K562 (cell line): ENCODE data around the gene IRF2BP1. TPM values are rescaled to one million over a fixed set of nuclear protein-coding genes. Genes with fewer than 3 reads are reported as not detected.

Experiments used
- ATAC-seq: fragments of 200-7000 bp; cut with Tn5 transposase; 3 replicates; pipeline ENCODE4 v1.9.1; 2020; ENCODE audit warnings: moderate library complexity
- BruUV-seq: library from RNA; stranded (reverse); fragments of 400-500 nt; replicated peaks from 2 replicates; lab custom pipeline; 2021; lab: Mats Ljungman, UMichigan
- CTCF ChIA-PET: fragments of 300-600 bp; formaldehyde crosslinking; extraction: SDS; loops from one replicate; lab custom pipeline; 2021; ENCODE audit warnings: low intra/inter-chr PET ratio; lab: Yijun Ruan, JAX
- POLR2A ChIA-PET: fragments of 300-600, 350-650 bp; sonication (Branson Sonifier 250); formaldehyde crosslinking; extraction: SDS; loops from one replicate; lab custom pipeline; 2021; ENCODE audit warnings: antibody characterized with exemption, inconsistent platforms; lab: Yijun Ruan, JAX
- DNase-seq, 4 experiments: peaks; one replicate each; pipeline versions ENCODE4 v3.0.0 to v3.0.0-alpha.2; 2011 to 2018; ENCODE audit warnings: low spot score in 3 of 4, mixed read lengths in 3 of 4; ENCODE audit errors: extremely low read depth in 1 of 4
- FAIRE-seq: peaks from 2 replicates; lab custom pipeline; 2011; peaks lifted over from hg19 to GRCh38; lab: Jason Lieb, UNC
- H2AFZ ChIP-seq: 2 replicates; pipeline ENCODE4 v1.6.0; 2011; ENCODE audit warnings: low read depth, low read length, control low read depth, inconsistent platforms
- H3K27ac ChIP-seq: fragments of 200-600 bp; 3 replicates; pipeline ENCODE4 v1.8.0; 2011; ENCODE audit warnings: low read depth, mild to moderate bottlenecking, control low read depth, inconsistent platforms, low read length, moderate library complexity, mixed read lengths; ENCODE audit errors: extremely low read depth
- H3K27me3 ChIP-seq, 2 experiments: fragments of 300-600 bp in 1 of 2; 2 replicates in 1 of 2; 3 replicates in 1 of 2; pipeline versions ENCODE4 v1.6.0 to v1.8.0; 2011; ENCODE audit warnings: inconsistent platforms in 2 of 2, low read length in 2 of 2, mild to moderate bottlenecking in 1 of 2, mixed read lengths in 1 of 2, moderate library complexity in 1 of 2; ENCODE audit not compliant: control insufficient read depth in 2 of 2, insufficient read depth in 2 of 2
- H3K36me3 ChIP-seq: fragments of 300-600 bp; 3 replicates; pipeline ENCODE4 v1.8.0; 2011; ENCODE audit warnings: mild to moderate bottlenecking, low read length, inconsistent platforms; ENCODE audit not compliant: control insufficient read depth, insufficient read depth
- H3K4me1 ChIP-seq, 2 experiments: fragments of 200-600 bp in 1 of 2; replicated peaks in 1 of 2; 2 replicates in 1 of 2; 3 replicates in 1 of 2; pipeline versions ENCODE4 v1.5.1 to v1.8.0; 2011; ENCODE audit warnings: inconsistent platforms in 2 of 2, low read length in 2 of 2, mild to moderate bottlenecking in 1 of 2, mixed read lengths in 1 of 2, moderate library complexity in 1 of 2; ENCODE audit not compliant: control insufficient read depth in 2 of 2, insufficient read depth in 2 of 2
- H3K4me2 ChIP-seq: 2 replicates; pipeline ENCODE4 v1.6.1; 2011; ENCODE audit warnings: low read length, control low read depth, inconsistent platforms, mixed read lengths; ENCODE audit not compliant: insufficient read depth
- H3K4me3 ChIP-seq: fragments of 200-600 bp; sonication (generic), shearing (Covaris generic); 2 replicates; pipeline ENCODE4 v1.5.1; 2016; ENCODE audit warnings: control low read depth, inconsistent platforms
- H3K79me2 ChIP-seq: fragments of 200-600 bp; 3 replicates; pipeline ENCODE4 v1.8.0; 2011; ENCODE audit warnings: low read length, inconsistent platforms; ENCODE audit not compliant: control insufficient read depth, insufficient read depth
- H3K9ac ChIP-seq, 2 experiments: 2 replicates each; pipeline versions ENCODE4 v1.6.0 to v1.6.1; 2011; ENCODE audit warnings: low read depth in 2 of 2, low read length in 2 of 2, control low read depth in 1 of 2, inconsistent platforms in 1 of 2, mild to moderate bottlenecking in 1 of 2, mixed read lengths in 1 of 2; ENCODE audit not compliant: insufficient read depth in 1 of 2
- H3K9me1 ChIP-seq: one replicate; pipeline ENCODE4 v1.6.0; 2011; ENCODE audit warnings: inconsistent platforms, mild to moderate bottlenecking, low read length, moderate library complexity; ENCODE audit not compliant: control insufficient read depth, insufficient read depth
- H3K9me3 ChIP-seq: replicated peaks from 2 replicates; pipeline ENCODE4 v1.5.1; 2011; ENCODE audit warnings: low read depth, low read length, inconsistent platforms; ENCODE audit not compliant: control insufficient read depth, insufficient read depth
- H4K20me1 ChIP-seq: replicated peaks from 2 replicates; pipeline ENCODE4 v1.6.1; 2011; ENCODE audit warnings: low read length, inconsistent platforms, mixed read lengths; ENCODE audit not compliant: control insufficient read depth, insufficient read depth
- E2F3 ChIP-seq: fragments of 250-450 bp; sonication (Bioruptor Pico); IDR thresholded peaks from 2 replicates; pipeline ENCODE4 v1.4.0; 2020; ENCODE audit warnings: mild to moderate bottlenecking
- EP400 ChIP-seq: fragments of 450-650 bp; IDR thresholded peaks from 2 replicates; pipeline ENCODE4 v1.6.1; 2017; ENCODE audit warnings: antibody characterized with exemption, mild to moderate bottlenecking, moderate library complexity
- HDGF ChIP-seq: fragments of 450-650 bp; IDR thresholded peaks from 2 replicates; pipeline ENCODE4 v1.6.1; 2016
- ILK ChIP-seq: fragments of 450-650 bp; IDR thresholded peaks from 2 replicates; pipeline ENCODE4 v1.6.1; 2016; ENCODE audit warnings: missing genetic modification characterization, low read depth, mild to moderate bottlenecking, missing compliant biosample characterization, moderate library complexity, borderline replicate concordance
- JUND ChIP-seq, 2 experiments: IDR thresholded peaks; 2 replicates in 1 of 2; 3 replicates in 1 of 2; pipeline ENCODE4 v1.6.1; 2011; ENCODE audit warnings: borderline replicate concordance in 2 of 2, low read depth in 2 of 2, low read length in 2 of 2, improper control_type of control experiment in 1 of 2, missing biosample characterization in 1 of 2, missing genetic modification characterization in 1 of 2, missing genetic modification reagents in 1 of 2
- KLF6 ChIP-seq: fragments of 250-450 bp; sonication (Bioruptor Pico); IDR thresholded peaks from 2 replicates; pipeline ENCODE4 v1.4.0; 2020; ENCODE audit warnings: mild to moderate bottlenecking, moderate library complexity, borderline replicate concordance
- NRF1 ChIP-seq, 2 experiments: fragments of 450-650 bp; IDR thresholded peaks in 1 of 2; conservative IDR thresholded peaks in 1 of 2; 2 replicates each; pipeline ENCODE4 v1.6.1; 2014; ENCODE audit warnings: mild to moderate bottlenecking in 2 of 2
- PHTF2 ChIP-seq: fragments of 250-450 bp; sonication (Bioruptor Pico); IDR thresholded peaks from 2 replicates; pipeline ENCODE4 v1.5.0; 2021; ENCODE audit warnings: mild to moderate bottlenecking
- RBM25 ChIP-seq: fragments of 200-400 bp; formaldehyde crosslinking; IDR thresholded peaks from 2 replicates; pipeline ENCODE4 v1.6.1; 2018; ENCODE audit warnings: low read length, low read depth, moderate library complexity; ENCODE audit not compliant: severe bottlenecking
- TSC22D4 ChIP-seq: fragments of 450-650 bp; IDR thresholded peaks from 2 replicates; pipeline ENCODE4 v1.6.1; 2016; ENCODE audit warnings: missing genetic modification characterization, missing biosample characterization, control low read depth
- WHSC1 ChIP-seq: IDR thresholded peaks from one replicate; pipeline ENCODE4 v1.6.1; 2012; ENCODE audit warnings: low read length, control low read depth, inconsistent platforms
- WGBS: fragments of 100-300 bp; shearing (Covaris generic); methylation state at CpG from one replicate; pipeline ENCODE4 v1.1.6; 2016; ENCODE audit warnings: low coverage, mixed read lengths; ENCODE audit not compliant: insufficient coverage; ENCODE audit errors: missing lambda C conversion rate; 5-methylcytosine and 5-hydroxymethylcytosine counted together
- in situ Hi-C: fragments of 300-500 bp; cut with MboI; formaldehyde crosslinking; loops from 4 replicates; pipeline ENCODE4 v1.15.0; 2018; ENCODE audit warnings: inconsistent platforms, mixed read lengths
- intact Hi-C: fragments of 100-400 bp; cut with micrococcal nuclease; formaldehyde crosslinking; loops from 2 replicates; pipeline ENCODE4 v1.14.2; 2022
- polyA plus RNA-seq, 8 experiments: library from polyadenylated mRNA; depleted of rRNA in 4 of 8; stranded (reverse) in 5 of 8; unstranded in 3 of 8; fragments of >200 nt; fragmentation: Nextera tagmentation in 2 of 8; fragmentation: Illumina TruSeq in 1 of 8; extraction: Ambion mirVana in 2 of 8; extraction: Trizol in 1 of 8; gene quantifications; 2 replicates each; pipeline versions ENCODE4 v1.2.1 to v1.2.3, GENCODE V29; 2011 to 2014; ENCODE audit warnings: inconsistent platforms in 1 of 8, missing spikeins in 1 of 8
- total RNA-seq, 7 experiments: library from RNA; depleted of rRNA in 6 of 7; stranded (reverse); fragments of >200 nt in 6 of 7; fragmentation: Illumina TruSeq in 2 of 7; extraction: Trizol in 2 of 7; gene quantifications; 2 replicates each; pipeline versions ENCODE4 v1.2.1 to v1.2.3, GENCODE V29; 2011 to 2021; ENCODE audit warnings: low replicate concordance in 1 of 7
- TF ChIP-seq, protein P1 (sequence below), 2 experiments: IDR thresholded peaks; 2 replicates each; pipeline ENCODE4 v1.6.1; 2012; ENCODE audit warnings: improper control_type of control experiment in 2 of 2, low read depth in 2 of 2, low read length in 2 of 2, borderline replicate concordance in 1 of 2

The IRF2BP1 gene
- total and polyA plus RNA-seq, 9 of the 15 experiments (the other 6 are each of a cell fraction or from before 2014, with no cell fraction given), result 0.61 to 35.9 (median 3.5) TPM

DNA sequence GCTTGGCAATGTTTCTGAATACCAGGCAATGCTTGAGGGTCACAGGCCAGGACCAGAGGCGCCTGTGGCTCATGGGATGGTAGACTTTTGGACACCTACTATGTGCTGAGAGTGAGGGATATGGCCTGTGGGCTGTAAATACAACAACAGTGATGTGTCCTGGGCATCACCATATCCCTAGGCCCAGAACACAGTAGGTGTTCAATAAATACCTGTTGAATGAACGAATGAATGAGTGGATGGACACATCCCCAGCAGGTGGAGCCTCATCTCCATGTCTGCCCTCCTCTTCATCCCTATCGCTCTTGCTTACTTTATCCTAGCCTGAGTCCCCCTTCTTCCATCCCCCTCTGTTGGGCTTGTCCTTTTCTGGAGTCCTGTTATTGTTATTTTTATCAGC, 45.1 kb upstream of the IRF2BP1 start (continued):
- TF ChIP-seq, protein P1, sequence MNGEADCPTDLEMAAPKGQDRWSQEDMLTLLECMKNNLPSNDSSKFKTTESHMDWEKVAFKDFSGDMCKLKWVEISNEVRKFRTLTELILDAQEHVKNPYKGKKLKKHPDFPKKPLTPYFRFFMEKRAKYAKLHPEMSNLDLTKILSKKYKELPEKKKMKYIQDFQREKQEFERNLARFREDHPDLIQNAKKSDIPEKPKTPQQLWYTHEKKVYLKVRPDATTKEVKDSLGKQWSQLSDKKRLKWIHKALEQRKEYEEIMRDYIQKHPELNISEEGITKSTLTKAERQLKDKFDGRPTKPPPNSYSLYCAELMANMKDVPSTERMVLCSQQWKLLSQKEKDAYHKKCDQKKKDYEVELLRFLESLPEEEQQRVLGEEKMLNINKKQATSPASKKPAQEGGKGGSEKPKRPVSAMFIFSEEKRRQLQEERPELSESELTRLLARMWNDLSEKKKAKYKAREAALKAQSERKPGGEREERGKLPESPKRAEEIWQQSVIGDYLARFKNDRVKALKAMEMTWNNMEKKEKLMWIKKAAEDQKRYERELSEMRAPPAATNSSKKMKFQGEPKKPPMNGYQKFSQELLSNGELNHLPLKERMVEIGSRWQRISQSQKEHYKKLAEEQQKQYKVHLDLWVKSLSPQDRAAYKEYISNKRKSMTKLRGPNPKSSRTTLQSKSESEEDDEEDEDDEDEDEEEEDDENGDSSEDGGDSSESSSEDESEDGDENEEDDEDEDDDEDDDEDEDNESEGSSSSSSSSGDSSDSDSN (IDR thresholded peaks at IDR 0.05; ENCODE audit: borderline replicate concordance in 1 of 2, low read depth in 2 of 2, low read length in 2 of 2), result no peak
- TF ChIP-seq PHTF2 (no peak), ILK (tag) (no peak), WHSC1 (no peak)

DNA sequence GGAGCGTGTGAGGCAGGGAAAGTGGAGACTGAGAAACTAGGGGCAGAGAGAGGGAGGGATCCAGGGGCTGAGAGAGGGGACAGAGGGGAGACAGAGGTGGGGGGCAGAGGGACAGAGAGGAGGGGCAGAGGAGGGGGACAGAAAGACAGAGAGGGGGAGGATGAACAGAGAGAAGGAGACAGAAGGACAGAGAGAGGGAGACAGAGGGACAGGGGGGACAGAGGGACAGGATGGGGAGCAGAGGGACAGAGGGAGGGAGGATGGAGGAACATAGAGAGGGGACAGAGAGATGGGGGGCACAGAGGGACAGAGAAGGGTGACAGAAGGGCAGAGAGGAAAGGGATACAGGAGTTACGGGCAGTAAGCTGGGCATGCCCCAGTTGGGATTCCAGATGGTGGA, 43.3 kb upstream of the IRF2BP1 start:
- ChIA-PET POLR2A (no interaction called here), CTCF (no interaction called here)
- Histone ChIP-seq H3K36me3 (no peaks in the 10 kb centered on the region), H3K4me1 (peaks cover 2 to 15% of the 10 kb centered on the region in 2 experiments; a peak in 3 of 5 replicates), H3K4me3 (no peak overlapping the region), H3K79me2 (no peaks in the 10 kb centered on the region), H3K9me1 (no peaks in the 10 kb centered on the region)
- no peak for ATAC-seq
- intact Hi-C loops, result no loop called here
- TF ChIP-seq RBM25 (no peak), KLF6 (no peak), HDGF (no peak), NRF1 (conservative IDR thresholded peaks at IDR 0.05 in 1 of 2, IDR thresholded peaks at IDR 0.05 in 1 of 2) (no peak), EP400 (no peak), E2F3 (CRISPR knock-in tag) (no peak), JUND (IDR thresholded peaks at IDR 0.05; ENCODE audit: borderline replicate concordance, low read depth, low read length) (no peak), JUND (tag; IDR thresholded peaks at IDR 0.05; ENCODE audit: borderline replicate concordance, low read depth, low read length) (no peak), TSC22D4 (tag) (no peak)
- TF ChIP-seq, all 486 proteins: peak for 0
- Histone ChIP-seq H3K27ac (no peak overlapping the region), H2AFZ (no peak overlapping the region), H3K9ac (no peak overlapping the region), H3K4me2 (no peak overlapping the region), H3K9me3 (no peaks in the 10 kb centered on the region), H4K20me1 (no peaks in the 10 kb centered on the region), H3K27me3 (peaks cover 6 to 23% of the 10 kb centered on the region in 2 experiments; a peak in 4 of 5 replicates)
- no peak for DNase-seq
- in situ Hi-C loops, result no loop called here
- FAIRE-seq, result no peak
- no TSS peak for BruUV-seq
- 40% methylated on average over 2 of the region's 2 CpGs for WGBS
